OCI-M2 (cell line): ENCODE measurements around the gene PCDHGA1.
"Not testable (repeated sequence)": the region's sequence is repeated elsewhere in the genome, so short reads cannot be mapped to it uniquely, and the experiment has no call there.

Experiments
- DNase-seq: peaks from one replicate; lab custom pipeline; 2025; ENCODE audit not compliant: unreplicated experiment; lab: John Stamatoyannopoulos, UW

PCDHGA1 gene

DNA sequence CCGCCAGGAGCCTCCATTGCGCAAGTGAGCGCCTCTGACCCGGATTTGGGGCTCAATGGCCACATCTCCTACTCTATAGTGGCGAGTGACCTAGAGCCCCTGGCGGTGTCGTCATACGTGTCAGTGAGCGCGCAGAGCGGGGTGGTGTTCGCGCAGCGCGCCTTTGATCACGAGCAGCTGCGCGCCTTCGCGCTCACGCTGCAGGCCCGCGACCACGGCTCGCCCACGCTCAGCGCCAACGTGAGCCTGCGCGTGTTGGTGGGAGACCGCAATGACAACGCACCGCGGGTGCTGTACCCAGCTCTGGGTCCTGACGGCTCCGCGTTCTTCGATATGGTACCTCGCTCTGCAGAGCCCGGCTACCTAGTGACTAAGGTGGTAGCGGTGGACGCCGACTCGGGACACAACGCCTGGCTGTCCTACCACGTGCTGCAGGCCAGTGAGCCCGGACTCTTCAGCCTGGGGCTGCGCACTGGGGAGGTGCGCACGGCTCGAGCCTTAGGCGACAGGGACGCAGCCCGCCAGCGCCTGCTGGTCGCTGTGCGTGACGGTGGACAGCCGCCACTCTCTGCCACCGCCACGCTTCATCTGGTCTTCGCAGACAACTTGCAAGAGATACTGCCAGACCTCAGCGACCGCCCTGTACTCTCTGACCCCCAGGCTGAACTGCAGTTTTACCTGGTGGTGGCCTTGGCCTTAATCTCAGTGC is 79.4 kb downstream of the PCDHGA1 start:
- DNase-seq = no peak

DNA sequence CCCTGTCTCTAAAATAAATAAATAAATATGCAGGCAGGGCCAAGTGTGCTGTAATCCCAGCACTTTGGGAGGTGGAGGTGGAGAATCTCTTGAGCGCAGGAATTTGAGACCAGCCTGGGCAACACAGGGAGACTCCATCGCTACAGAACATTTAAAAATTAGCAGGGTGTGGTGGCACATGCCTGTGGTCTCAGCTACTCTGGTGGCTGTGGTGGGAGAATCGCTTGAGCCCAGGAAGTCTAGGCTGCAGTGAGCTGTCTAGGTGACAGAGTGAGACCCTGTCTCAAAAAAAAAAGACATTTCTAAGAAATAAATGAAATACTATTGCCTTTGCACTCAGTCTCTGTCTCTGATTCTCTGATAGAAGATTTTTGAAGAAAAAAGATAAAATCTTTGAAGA is 81.3 kb downstream of the PCDHGA1 start:
- DNase-seq = no peak

DNA sequence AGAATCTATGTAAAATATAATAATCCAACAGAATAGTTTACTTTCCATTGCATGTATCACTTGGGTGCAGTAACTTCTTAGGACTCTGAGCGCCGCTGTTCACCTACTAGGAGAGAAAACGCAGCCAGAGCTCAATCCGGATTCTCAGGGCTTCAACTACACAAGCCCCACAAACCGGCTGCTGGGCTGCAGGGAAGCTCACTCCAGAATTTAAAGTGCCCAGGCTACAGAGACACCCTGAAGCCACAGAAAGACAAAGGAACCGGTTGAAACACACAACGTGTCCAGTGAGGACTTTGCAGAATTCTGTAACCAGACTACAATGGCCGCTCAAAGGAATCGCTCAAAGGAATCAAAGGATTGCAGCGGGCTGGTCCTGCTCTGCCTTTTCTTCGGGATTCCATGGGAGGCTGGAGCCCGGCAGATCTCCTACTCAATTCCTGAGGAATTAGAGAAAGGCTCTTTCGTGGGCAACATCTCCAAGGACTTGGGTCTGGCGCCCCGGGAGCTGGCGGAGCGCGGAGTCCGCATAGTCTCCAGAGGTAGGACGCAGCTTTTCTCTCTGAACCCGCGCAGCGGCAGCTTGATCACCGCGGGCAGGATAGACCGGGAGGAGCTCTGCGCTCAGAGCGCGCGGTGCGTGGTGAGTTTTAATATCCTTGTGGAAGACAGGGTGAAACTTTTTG is 82.7 kb downstream of the PCDHGA1 start, which contains the start of gene PCDHGA10:
PCDHGA10 (plus strand) TSS at position 134 of the 686 bp plus-strand sequence; CDS start at position 323, 189 bp downstream.
- DNase-seq = peak; percentile 18

DNA sequence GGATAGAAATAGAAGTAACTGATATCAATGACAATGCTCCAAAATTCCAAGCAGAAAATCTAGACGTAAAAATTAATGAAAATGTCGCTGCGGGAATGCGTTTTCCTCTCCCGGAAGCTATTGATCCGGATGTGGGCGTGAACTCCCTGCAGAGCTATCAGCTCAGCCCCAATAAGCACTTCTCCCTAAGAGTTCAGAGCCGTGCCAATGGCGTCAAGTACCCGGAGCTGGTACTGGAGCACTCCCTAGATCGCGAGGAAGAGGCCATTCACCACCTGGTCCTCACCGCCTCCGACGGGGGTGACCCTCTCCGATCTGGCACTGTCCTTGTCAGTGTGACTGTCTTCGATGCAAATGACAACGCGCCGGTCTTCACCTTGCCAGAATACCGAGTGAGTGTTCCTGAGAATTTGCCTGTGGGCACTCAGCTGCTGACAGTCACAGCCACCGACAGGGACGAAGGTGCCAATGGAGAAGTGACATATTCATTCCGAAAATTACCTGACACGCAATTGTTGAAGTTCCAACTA is 83.3 kb downstream of the PCDHGA1 start:
- no peak for DNase-seq

DNA sequence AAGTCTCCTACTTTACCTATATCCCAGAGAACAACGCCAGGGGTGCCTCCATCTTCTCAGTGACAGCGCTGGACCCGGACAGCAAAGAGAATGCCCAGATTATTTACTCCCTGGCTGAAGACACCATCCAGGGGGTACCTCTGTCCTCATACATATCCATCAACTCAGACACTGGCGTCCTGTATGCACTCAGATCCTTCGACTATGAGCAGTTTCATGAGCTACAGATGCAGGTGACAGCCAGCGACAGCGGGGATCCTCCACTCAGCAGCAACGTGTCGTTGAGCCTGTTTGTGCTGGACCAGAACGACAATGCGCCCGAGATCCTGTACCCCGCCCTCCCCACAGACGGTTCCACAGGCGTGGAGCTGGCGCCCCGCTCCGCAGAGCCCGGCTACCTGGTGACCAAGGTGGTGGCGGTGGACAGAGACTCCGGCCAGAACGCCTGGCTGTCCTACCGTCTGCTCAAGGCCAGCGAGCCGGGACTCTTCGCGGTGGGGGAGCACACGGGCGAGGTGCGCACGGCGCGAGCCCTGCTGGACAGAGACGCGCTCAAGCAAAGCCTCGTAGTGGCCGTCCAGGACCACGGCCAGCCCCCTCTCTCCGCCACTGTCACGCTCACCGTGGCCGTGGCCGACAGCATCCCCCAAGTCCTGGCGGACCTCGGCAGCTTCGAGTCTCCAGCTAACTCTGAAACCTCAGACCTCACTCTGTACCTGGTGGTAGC is 84.4 kb downstream of the PCDHGA1 start:
- DNase-seq = not testable (repeated sequence)

DNA sequence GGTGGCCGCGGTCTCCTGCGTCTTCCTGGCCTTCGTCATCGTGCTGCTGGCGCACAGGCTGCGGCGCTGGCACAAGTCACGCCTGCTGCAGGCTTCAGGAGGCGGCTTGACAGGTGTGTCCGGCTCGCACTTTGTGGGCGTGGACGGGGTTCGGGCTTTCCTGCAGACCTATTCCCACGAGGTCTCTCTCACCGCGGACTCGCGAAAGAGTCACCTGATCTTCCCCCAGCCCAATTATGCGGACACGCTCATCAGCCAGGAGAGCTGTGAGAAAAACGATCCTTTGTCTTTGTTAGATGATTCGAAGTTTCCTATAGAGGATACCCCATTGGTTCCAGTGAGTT is 84.9 kb downstream of the PCDHGA1 start:
- not testable (repeated sequence) for DNase-seq

DNA sequence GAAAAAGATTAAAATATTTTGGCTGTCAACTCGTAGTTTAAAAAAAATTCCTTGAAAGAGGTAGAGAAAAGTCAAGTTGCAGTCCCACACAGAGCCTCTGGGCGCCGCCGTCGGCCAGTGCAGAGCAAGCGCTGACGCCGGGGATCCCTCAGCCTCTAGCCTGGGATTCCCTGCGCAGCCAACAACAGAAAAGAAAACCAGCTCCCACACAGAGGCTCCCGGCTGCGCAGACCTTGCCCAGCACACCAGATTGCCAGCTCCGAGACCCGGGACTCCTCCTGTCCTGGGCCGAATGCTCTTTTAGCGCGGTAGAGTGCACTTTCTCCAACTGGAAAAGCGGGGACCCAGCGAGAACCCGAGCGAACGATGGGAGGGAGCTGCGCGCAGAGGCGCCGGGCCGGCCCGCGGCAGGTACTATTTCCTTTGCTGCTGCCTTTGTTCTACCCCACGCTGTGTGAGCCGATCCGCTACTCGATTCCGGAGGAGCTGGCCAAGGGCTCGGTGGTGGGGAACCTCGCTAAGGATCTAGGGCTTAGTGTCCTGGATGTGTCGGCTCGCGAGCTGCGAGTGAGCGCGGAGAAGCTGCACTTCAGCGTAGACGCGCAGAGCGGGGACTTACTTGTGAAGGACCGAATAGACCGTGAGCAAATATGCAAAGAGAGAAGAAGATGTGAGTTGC is 87.3 kb downstream of the PCDHGA1 start, which contains the start of gene PCDHGB7:
PCDHGB7 (plus strand) TSS at position 184 of the 679 bp plus-strand sequence; CDS start at position 367, 183 bp downstream.
- DNase-seq = not testable (repeated sequence)

DNA sequence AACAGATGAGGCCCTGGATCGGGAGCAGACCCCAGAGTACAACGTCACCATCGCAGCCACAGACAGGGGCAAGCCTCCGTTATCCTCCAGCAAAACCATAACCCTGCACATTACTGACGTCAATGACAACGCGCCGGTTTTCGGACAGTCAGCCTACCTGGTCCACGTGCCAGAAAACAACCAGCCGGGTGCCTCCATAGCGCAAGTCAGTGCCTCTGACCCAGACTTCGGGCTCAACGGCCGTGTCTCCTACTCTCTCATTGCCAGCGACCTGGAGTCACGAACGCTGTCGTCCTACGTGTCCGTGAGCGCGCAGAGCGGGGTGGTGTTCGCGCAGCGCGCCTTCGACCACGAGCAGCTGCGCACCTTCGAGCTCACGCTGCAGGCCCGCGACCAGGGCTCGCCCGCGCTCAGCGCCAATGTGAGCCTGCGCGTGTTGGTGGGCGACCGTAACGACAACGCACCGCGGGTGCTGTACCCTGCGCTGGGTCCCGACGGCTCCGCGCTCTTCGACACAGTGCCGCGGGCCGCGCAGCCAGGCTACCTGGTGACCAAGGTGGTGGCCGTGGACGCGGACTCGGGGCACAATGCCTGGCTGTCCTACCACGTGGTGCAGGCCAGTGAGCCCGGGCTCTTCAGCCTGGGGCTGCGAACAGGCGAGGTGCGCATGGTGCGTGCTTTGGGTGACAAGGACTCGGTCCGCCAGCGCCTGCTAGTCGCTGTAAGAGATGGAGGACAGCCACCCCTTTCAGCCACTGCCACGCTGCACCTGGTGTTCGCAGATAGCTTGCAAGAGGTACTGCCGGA is 89.0 kb downstream of the PCDHGA1 start:
- no peak for DNase-seq

DNA sequence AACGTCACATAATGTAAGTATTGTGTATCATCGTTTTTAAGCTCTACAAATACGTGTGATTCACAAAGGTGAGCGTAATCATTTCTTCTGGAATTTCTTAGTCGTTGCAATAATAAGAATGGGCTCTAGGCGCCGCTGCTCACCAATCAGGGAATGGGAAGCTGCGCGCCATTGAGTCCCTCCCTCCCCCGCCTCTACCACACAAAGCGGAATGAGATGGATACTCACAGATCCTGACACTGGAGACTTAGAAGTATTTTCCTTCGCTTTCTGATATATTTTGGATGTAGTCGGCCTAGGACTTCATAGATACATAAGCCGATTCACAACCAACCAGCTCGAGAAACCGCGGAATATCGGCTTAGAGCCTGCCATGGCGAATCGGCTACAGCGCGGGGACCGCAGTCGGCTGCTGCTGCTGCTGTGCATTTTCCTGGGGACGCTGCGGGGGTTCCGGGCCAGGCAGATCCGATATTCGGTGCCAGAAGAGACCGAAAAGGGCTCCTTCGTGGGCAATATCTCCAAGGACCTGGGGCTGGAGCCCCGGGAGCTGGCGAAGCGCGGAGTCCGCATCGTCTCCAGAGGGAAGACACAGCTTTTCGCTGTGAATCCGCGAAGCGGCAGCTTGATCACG is 90.7 kb downstream of the PCDHGA1 start, which contains the start of gene PCDHGA11:
PCDHGA11 (plus strand) TSS at position 197 of the 634 bp plus-strand sequence; CDS start at position 374, 177 bp downstream.
- no peak for DNase-seq

DNA sequence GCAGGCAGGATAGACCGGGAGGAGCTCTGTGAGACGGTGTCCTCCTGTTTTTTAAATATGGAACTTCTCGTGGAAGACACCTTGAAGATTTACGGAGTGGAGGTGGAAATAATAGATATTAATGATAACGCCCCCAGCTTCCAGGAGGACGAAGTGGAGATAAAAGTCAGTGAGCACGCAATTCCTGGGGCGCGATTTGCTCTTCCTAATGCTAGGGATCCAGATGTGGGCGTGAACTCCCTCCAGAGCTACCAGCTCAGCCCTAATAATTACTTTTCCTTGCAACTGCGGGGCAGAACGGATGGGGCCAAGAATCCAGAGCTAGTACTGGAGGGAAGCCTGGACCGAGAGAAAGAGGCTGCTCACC is 91.2 kb downstream of the PCDHGA1 start:
- no peak for DNase-seq

DNA sequence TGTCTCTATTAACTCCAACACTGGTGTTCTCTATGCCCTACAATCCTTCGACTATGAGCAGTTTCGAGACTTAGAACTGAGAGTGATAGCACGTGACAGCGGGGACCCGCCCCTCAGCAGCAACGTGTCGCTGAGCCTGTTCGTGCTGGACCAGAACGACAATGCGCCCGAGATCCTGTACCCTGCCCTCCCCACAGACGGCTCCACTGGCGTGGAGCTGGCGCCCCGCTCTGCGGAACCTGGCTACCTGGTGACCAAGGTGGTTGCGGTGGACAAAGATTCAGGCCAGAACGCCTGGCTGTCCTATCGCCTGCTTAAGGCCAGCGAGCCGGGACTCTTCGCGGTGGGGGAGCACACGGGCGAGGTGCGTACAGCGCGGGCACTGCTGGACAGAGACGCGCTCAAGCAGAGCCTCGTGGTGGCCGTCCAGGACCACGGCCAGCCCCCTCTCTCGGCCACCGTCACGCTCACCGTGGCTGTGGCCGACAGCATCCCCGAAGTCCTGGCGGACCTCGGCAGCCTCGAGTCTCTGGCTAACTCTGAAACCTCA is 92.5 kb downstream of the PCDHGA1 start:
- DNase-seq = no peak

DNA sequence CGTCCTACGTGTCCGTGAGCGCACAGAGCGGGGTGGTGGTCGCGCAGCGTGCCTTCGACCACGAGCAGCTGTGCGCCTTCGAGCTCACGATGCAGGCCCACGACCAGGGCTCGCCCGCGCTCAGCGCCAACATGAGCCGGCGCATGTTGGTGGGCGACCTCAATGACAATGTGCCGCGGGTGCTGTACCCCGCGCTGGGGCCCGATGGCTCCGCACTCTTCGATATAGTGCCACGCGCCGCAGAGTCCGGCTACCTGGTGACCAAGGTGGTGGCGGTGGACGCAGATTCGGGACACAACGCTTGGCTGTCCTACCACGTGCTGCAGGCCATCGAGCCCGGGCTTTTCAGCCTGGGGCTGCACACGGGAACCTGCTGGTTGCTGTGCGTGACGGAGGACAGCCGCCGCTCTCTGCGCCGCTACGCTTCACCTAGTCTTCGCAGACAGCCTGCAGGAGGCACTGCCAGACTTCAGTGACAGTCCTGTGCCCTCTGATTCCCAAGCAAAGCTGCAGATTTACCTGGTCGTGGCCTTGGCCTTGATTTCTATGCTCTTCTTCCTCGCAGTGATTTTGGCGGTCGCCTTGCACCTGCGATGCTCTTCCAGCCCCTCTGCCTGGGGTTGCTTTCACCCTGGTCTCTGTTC is 97.6 kb downstream of the PCDHGA1 start:
- DNase-seq = no peak

DNA sequence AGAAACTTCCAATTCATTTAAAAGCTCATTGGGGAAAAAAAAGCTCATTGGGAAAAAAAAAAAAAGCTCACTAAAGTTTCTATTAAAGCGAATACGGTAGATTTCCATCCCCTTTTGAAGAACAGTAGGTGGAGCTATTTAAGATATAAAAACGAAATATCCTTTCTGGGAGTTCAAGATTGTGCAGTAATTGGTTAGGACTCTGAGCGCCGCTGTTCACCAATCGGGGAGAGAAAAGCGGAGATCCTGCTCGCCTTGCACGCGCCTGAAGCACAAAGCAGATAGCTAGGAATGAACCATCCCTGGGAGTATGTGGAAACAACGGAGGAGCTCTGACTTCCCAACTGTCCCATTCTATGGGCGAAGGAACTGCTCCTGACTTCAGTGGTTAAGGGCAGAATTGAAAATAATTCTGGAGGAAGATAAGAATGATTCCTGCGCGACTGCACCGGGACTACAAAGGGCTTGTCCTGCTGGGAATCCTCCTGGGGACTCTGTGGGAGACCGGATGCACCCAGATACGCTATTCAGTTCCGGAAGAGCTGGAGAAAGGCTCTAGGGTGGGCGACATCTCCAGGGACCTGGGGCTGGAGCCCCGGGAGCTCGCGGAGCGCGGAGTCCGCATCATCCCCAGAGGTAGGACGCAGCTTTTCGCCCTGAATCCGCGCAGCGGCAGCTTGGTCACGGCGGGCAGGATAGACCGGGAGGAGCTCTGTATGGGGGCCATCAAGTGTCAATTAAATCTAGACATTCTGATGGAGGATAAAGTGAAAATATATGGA is 100.2 kb downstream of the PCDHGA1 start, which contains the start of gene PCDHGA12:
PCDHGA12 (plus strand) TSS at position 176 of the 782 bp plus-strand sequence; CDS start at position 429, 253 bp downstream.
- no peak for DNase-seq

DNA sequence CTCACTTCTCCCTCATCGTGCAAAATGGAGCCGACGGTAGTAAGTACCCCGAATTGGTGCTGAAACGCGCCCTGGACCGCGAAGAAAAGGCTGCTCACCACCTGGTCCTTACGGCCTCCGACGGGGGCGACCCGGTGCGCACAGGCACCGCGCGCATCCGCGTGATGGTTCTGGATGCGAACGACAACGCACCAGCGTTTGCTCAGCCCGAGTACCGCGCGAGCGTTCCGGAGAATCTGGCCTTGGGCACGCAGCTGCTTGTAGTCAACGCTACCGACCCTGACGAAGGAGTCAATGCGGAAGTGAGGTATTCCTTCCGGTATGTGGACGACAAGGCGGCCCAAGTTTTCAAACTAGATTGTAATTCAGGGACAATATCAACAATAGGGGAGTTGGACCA is 101.0 kb downstream of the PCDHGA1 start:
- no peak for DNase-seq

DNA sequence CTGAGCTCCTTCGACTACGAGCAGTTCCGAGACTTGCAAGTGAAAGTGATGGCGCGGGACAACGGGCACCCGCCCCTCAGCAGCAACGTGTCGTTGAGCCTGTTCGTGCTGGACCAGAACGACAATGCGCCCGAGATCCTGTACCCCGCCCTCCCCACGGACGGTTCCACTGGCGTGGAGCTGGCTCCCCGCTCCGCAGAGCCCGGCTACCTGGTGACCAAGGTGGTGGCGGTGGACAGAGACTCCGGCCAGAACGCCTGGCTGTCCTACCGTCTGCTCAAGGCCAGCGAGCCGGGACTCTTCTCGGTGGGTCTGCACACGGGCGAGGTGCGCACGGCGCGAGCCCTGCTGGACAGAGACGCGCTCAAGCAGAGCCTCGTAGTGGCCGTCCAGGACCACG is 102.0 kb downstream of the PCDHGA1 start:
- not testable (repeated sequence) for DNase-seq

DNA sequence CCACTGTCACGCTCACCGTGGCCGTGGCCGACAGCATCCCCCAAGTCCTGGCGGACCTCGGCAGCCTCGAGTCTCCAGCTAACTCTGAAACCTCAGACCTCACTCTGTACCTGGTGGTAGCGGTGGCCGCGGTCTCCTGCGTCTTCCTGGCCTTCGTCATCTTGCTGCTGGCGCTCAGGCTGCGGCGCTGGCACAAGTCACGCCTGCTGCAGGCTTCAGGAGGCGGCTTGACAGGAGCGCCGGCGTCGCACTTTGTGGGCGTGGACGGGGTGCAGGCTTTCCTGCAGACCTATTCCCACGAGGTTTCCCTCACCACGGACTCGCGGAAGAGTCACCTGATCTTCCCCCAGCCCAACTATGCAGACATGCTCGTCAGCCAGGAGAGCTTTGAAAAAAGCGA is 102.4 kb downstream of the PCDHGA1 start:
- DNase-seq = not testable (repeated sequence)

DNA sequence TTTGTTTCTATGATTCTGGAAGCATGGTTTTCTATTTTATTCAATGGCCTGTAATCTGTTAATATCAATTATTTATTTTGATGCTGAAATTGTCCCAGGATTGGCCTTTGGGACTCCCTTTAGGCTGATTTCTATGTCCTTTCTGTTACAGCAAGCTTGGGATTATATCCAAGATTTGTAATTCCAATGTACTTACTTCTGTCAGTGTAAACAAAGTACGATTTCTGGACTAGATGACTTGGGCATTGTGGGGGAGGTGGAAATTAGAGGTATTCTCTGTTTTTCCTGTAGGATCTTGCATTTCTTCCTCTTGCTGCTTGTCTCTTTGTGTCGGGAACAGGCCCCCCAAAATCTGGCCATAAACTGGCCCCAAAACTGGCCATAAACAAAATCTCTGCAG is 103.7 kb downstream of the PCDHGA1 start:
- DNase-seq = no peak

DNA sequence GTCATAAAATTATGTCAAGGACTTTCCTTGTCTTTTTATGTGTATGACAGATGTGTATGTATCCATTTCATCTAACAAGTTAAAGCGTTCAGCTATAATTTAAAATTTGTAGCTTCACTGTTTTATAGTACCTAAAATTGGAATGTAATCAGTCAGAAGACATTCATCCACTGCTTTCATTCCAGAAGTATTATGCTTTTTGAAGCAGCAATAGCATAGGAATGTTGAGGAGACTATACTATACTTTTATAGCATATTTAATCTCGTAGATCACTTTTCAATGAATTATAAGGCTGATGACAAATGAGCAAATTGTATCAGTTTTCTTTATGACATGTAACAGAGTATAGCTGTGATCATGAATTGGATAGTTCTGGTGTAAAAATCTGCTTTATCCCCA is 106.9 kb downstream of the PCDHGA1 start:
- no peak for DNase-seq
